Trophoblast cell (in vitro differentiated cells and primary cell): Measurements from ENCODE around the gene MYLK2.

Source experiments
- DNase-seq, 2 donors: peaks; one replicate each; pipeline ENCODE4 v3.0.0-alpha.2; 2016
- H2AFZ ChIP-seq: 2 replicates; pipeline ENCODE4 v1.6.1; 2013; ENCODE audit warnings: low read length, moderate library complexity, mild to moderate bottlenecking; ENCODE audit not compliant: insufficient read depth, poor library complexity
- H2AK5ac ChIP-seq: 2 replicates; pipeline ENCODE4 v1.6.1; 2013; ENCODE audit warnings: mild to moderate bottlenecking, low read length
- H2BK120ac ChIP-seq: 2 replicates; pipeline ENCODE4 v1.6.1; 2013; ENCODE audit warnings: low read length, mild to moderate bottlenecking, moderate library complexity; ENCODE audit not compliant: insufficient read depth, poor library complexity
- H2BK12ac ChIP-seq: 2 replicates; pipeline ENCODE4 v1.6.1; 2013; ENCODE audit warnings: mild to moderate bottlenecking, low read length, moderate library complexity
- H2BK5ac ChIP-seq: 2 replicates; pipeline ENCODE4 v1.6.1; 2013; ENCODE audit warnings: low read length, low read depth, moderate library complexity, mild to moderate bottlenecking; ENCODE audit not compliant: poor library complexity
- H3K14ac ChIP-seq: 2 replicates; pipeline ENCODE4 v1.6.1; 2013; ENCODE audit warnings: mild to moderate bottlenecking, low read length
- H3K18ac ChIP-seq: 2 replicates; pipeline ENCODE4 v1.6.1; 2013; ENCODE audit warnings: mild to moderate bottlenecking, low read length
- H3K23ac ChIP-seq: 2 replicates; pipeline ENCODE4 v1.6.1; 2013; ENCODE audit warnings: low read length
- H3K27ac ChIP-seq: 2 replicates; pipeline ENCODE4 v1.5.1; 2013; ENCODE audit warnings: low read depth, mild to moderate bottlenecking, inconsistent platforms, low read length, moderate library complexity
- H3K27me3 ChIP-seq: 2 replicates; pipeline ENCODE4 v1.6.1; 2013; ENCODE audit warnings: inconsistent platforms, mild to moderate bottlenecking, low read length, moderate library complexity; ENCODE audit not compliant: insufficient read depth
- H3K36me3 ChIP-seq, 2 experiments: 1 replicate in 1 of 2; 2 replicates in 1 of 2; pipeline ENCODE4 v1.6.1; 2013; ENCODE audit warnings: low read length in 2 of 2, mild to moderate bottlenecking in 2 of 2, moderate library complexity in 1 of 2; ENCODE audit not compliant: insufficient read depth in 2 of 2, control insufficient read depth in 1 of 2
- H3K4ac ChIP-seq: 2 replicates; pipeline ENCODE4 v1.6.1; 2013; ENCODE audit warnings: low read depth, mild to moderate bottlenecking, low read length, moderate library complexity
- H3K4me1 ChIP-seq, 2 experiments: 1 replicate in 1 of 2; 2 replicates in 1 of 2; pipeline ENCODE4 v1.6.1; 2013; ENCODE audit warnings: low read length in 2 of 2, mild to moderate bottlenecking in 2 of 2, moderate library complexity in 1 of 2; ENCODE audit not compliant: insufficient read depth in 2 of 2, control insufficient read depth in 1 of 2
- H3K4me2 ChIP-seq: 2 replicates; pipeline ENCODE4 v1.6.1; 2013; ENCODE audit warnings: inconsistent platforms, mild to moderate bottlenecking, low read length, moderate library complexity
- H3K4me3 ChIP-seq: 2 replicates; pipeline ENCODE4 v1.5.1; 2013; ENCODE audit warnings: mild to moderate bottlenecking, low read depth, low read length, inconsistent platforms
- H3K79me1 ChIP-seq: one replicate; pipeline ENCODE4 v1.6.1; 2013; ENCODE audit warnings: low read length
- H3K79me2 ChIP-seq: 2 replicates; pipeline ENCODE4 v1.6.1; 2013; ENCODE audit warnings: low read length, mild to moderate bottlenecking; ENCODE audit not compliant: control insufficient read depth, insufficient read depth, poor library complexity
- H3K9ac ChIP-seq: 2 replicates; pipeline ENCODE4 v1.6.1; 2013; ENCODE audit warnings: mild to moderate bottlenecking, low read length
- H3K9me3 ChIP-seq: 2 replicates; pipeline ENCODE4 v1.6.1; 2013; ENCODE audit warnings: low read depth, mild to moderate bottlenecking, control low read depth, inconsistent platforms, low read length; ENCODE audit not compliant: insufficient read depth
- H4K12ac ChIP-seq: 2 replicates; pipeline ENCODE4 v1.6.1; 2013; ENCODE audit warnings: low read depth, mild to moderate bottlenecking, low read length, moderate library complexity
- H4K8ac ChIP-seq: 2 replicates; pipeline ENCODE4 v1.6.1; 2013; ENCODE audit warnings: low read depth, mild to moderate bottlenecking, low read length, moderate library complexity
- H4K91ac ChIP-seq: one replicate; pipeline ENCODE4 v1.6.1; 2013; ENCODE audit warnings: low read depth, mild to moderate bottlenecking, low read length, moderate library complexity
- WGBS: extraction: QIAGEN DNeasy Blood & Tissue Kit; methylation state at CpG from one replicate; pipeline ENCODE4 v1.1.7; 2013; ENCODE audit warnings: missing lambda C conversion rate; ENCODE audit not compliant: insufficient read length, insufficient coverage; ENCODE audit errors: extremely low coverage; 5-methylcytosine and 5-hydroxymethylcytosine counted together

The MYLK2 gene

GRCh38 chr20:31861385-31862156, 42.4 kb downstream of the MYLK2 start:
- Histone ChIP-seq H2AK5ac (no peak overlapping the region), H3K9me3 (no peaks in the 10 kb centered on the region), H3K79me2 (no peaks in the 10 kb centered on the region), H3K36me3 (no peaks in the 10 kb centered on the region), H3K27me3 (no peaks in the 10 kb centered on the region), H3K27ac (no peak overlapping the region), H3K4me1 (peaks cover 12 to 14% of the 10 kb centered on the region in 2 experiments), H3K4me2 (peak overlapping the region; percentile 87), H3K14ac (peak overlapping the region; percentile 24), H4K91ac (no peak overlapping the region), H2AFZ (peak overlapping the region; percentile 59), H2BK5ac (no peak overlapping the region), H4K12ac (no peak overlapping the region), H2BK12ac (no peak overlapping the region), H4K8ac (peak overlapping the region; percentile 52), H3K23ac (no peak overlapping the region), H3K4ac (no peak overlapping the region), H3K9ac (no peak overlapping the region), H3K18ac (no peak overlapping the region), H3K79me1 (no peaks in the 10 kb centered on the region), H3K4me3 (peak overlapping the region; percentile 62), H2BK120ac (no peak overlapping the region)
- DNase-seq = peak; percentile 34 to 61
- no CpG with 5 or more reads among the region's 60 CpGs for WGBS

GRCh38 chr20:31862157-31862470, 43.0 kb downstream of the MYLK2 start:
- H3K36me3 ChIP-seq = no peaks in the 10 kb centered on the region
- no peak overlapping the region for H4K91ac ChIP-seq
- no peak overlapping the region for H2BK120ac ChIP-seq
- no peak overlapping the region for H3K9ac ChIP-seq
- no CpG with 5 or more reads among the region's 5 CpGs for WGBS
- H4K12ac ChIP-seq = no peak overlapping the region
- peaks cover 12 to 14% of the 10 kb centered on the region in 2 experiments for H3K4me1 ChIP-seq
- H3K9me3 ChIP-seq = no peaks in the 10 kb centered on the region
- H2AFZ ChIP-seq = no peak overlapping the region
- no peak overlapping the region for H3K4ac ChIP-seq
- no peaks in the 10 kb centered on the region for H3K27me3 ChIP-seq
- peak overlapping the region; percentile 53 for H3K4me2 ChIP-seq
- H3K18ac ChIP-seq = no peak overlapping the region
- H3K79me1 ChIP-seq = no peaks in the 10 kb centered on the region
- H3K14ac ChIP-seq = no peak overlapping the region
- no peak overlapping the region for H2BK5ac ChIP-seq
- H4K8ac ChIP-seq = no peak overlapping the region
- no peak overlapping the region for H2BK12ac ChIP-seq
- no peak overlapping the region for H3K23ac ChIP-seq
- H3K79me2 ChIP-seq = no peaks in the 10 kb centered on the region
- no peak overlapping the region for H3K4me3 ChIP-seq
- H2AK5ac ChIP-seq = no peak overlapping the region
- no peak overlapping the region for H3K27ac ChIP-seq
- no peak for DNase-seq

DNA sequence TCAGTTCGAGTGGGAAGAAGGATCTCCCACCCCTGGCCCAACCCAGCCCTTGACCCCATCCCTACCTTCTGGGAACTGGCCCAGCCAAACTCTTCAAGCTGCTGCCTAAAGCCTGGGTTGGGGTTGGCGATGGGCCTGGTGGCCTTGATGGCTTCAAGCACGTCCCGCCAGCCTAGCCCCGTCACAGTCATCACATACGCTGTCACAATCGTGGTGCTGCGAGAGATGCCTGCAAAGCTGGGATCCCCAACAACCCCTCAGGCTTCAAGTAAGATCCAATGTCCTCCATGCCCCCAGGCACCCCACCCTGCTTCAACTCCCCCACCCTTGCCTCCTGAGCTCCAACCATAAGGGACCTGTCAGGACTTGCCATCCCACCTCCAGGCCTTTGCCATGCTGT, 43.4 kb downstream of the MYLK2 start:
- no peaks in the 10 kb centered on the region for H3K9me3 ChIP-seq
- H3K27me3 ChIP-seq = no peaks in the 10 kb centered on the region
- H3K9ac ChIP-seq = no peak overlapping the region
- H2BK12ac ChIP-seq = no peak overlapping the region
- no peaks in the 10 kb centered on the region for H3K79me1 ChIP-seq
- H4K8ac ChIP-seq = no peak overlapping the region
- H2BK5ac ChIP-seq = no peak overlapping the region
- H3K23ac ChIP-seq = no peak overlapping the region
- H2AFZ ChIP-seq = no peak overlapping the region
- H2AK5ac ChIP-seq = no peak overlapping the region
- H3K4me1 ChIP-seq = peaks cover 12 to 14% of the 10 kb centered on the region in 2 experiments
- WGBS = no CpG with 5 or more reads among the region's 8 CpGs
- no peak overlapping the region for H3K4ac ChIP-seq
- no peak overlapping the region for H4K91ac ChIP-seq
- H3K18ac ChIP-seq = no peak overlapping the region
- H3K4me2 ChIP-seq = no peak overlapping the region
- DNase-seq = no peak
- no peak overlapping the region for H3K4me3 ChIP-seq
- no peak overlapping the region for H3K27ac ChIP-seq
- H3K79me2 ChIP-seq = no peaks in the 10 kb centered on the region
- no peak overlapping the region for H4K12ac ChIP-seq
- H3K14ac ChIP-seq = no peak overlapping the region
- no peak overlapping the region for H2BK120ac ChIP-seq
- H3K36me3 ChIP-seq = no peaks in the 10 kb centered on the region

- no peak overlapping the region for H3K14ac ChIP-seq
- no peak overlapping the region for H2AFZ ChIP-seq
- peaks cover 12 to 14% of the 10 kb centered on the region in 2 experiments for H3K4me1 ChIP-seq
- no peak overlapping the region for H4K12ac ChIP-seq
- no peak overlapping the region for H3K18ac ChIP-seq
- H3K9me3 ChIP-seq = no peaks in the 10 kb centered on the region
- no peak overlapping the region for H3K23ac ChIP-seq
- H3K36me3 ChIP-seq = no peaks in the 10 kb centered on the region
- H3K4me3 ChIP-seq = no peak overlapping the region
- no peak for DNase-seq
- H2BK12ac ChIP-seq = no peak overlapping the region
- no peak overlapping the region for H4K91ac ChIP-seq
- H3K27me3 ChIP-seq = no peaks in the 10 kb centered on the region
- H3K4me2 ChIP-seq = no peak overlapping the region
- H3K27ac ChIP-seq = no peak overlapping the region
- H3K79me1 ChIP-seq = no peaks in the 10 kb centered on the region
- H2BK120ac ChIP-seq = no peak overlapping the region
- no peak overlapping the region for H2AK5ac ChIP-seq
- H3K79me2 ChIP-seq = no peaks in the 10 kb centered on the region
- H4K8ac ChIP-seq = no peak overlapping the region
- H3K9ac ChIP-seq = no peak overlapping the region
- no CpG with 5 or more reads among the region's 9 CpGs for WGBS
- no peak overlapping the region for H3K4ac ChIP-seq
- H2BK5ac ChIP-seq = no peak overlapping the region
These were observed 44.3 kb downstream of the MYLK2 start for GRCh38 chr20:31863296-31864085.
